MM.1S (cell line): ENCODE results near the gene SLC24A3.

Source experiments
- DNase-seq: peaks from one replicate; pipeline ENCODE4 v3.0.0-alpha.2; 2015
- H2AFZ ChIP-seq: fragments of 300-600 bp; sonication (generic); 2 replicates; pipeline ENCODE4 v1.6.0; 2016; ENCODE audit warnings: antibody characterized with exemption, low read length
- H3F3A ChIP-seq: fragments of 300-600 bp; sonication (generic); 2 replicates; pipeline ENCODE4 v1.6.1; 2016; ENCODE audit warnings: mild to moderate bottlenecking, antibody characterized with exemption, low read length, moderate library complexity, mixed read lengths; ENCODE audit not compliant: insufficient read depth
- H3K27ac ChIP-seq: fragments of 300-600 bp; sonication (generic); 2 replicates; pipeline ENCODE4 v1.5.1; 2016; ENCODE audit warnings: mild to moderate bottlenecking, low read length
- H3K27me3 ChIP-seq: fragments of 300-600 bp; sonication (generic); replicated peaks from 2 replicates; pipeline ENCODE4 v1.6.0; 2016; ENCODE audit warnings: low read length; ENCODE audit not compliant: insufficient read depth
- H3K36me3 ChIP-seq: fragments of 300-600 bp; sonication (generic); replicated peaks from 2 replicates; pipeline ENCODE4 v1.6.1; 2016; ENCODE audit warnings: mild to moderate bottlenecking, low read length, mixed read lengths; ENCODE audit not compliant: insufficient read depth
- H3K4me1 ChIP-seq: fragments of 300-600 bp; sonication (generic); 2 replicates; pipeline ENCODE4 v1.6.1; 2016; ENCODE audit warnings: low read length, mixed read lengths
- H3K4me2 ChIP-seq: fragments of 300-600 bp; sonication (generic); 2 replicates; pipeline ENCODE4 v1.6.0; 2016; ENCODE audit warnings: low read depth, low read length
- H3K4me3 ChIP-seq: fragments of 300-600 bp; sonication (generic); 2 replicates; pipeline ENCODE4 v1.5.1; 2016; ENCODE audit warnings: low read length, mixed read lengths
- H3K79me2 ChIP-seq: fragments of 300-600 bp; sonication (generic); 2 replicates; pipeline ENCODE4 v1.6.1; 2016; ENCODE audit warnings: mixed run types, low read length, mixed read lengths
- H3K9ac ChIP-seq: fragments of 300-600 bp; sonication (generic); 2 replicates; pipeline ENCODE4 v1.6.1; 2016; ENCODE audit warnings: low read length, mixed read lengths
- H3K9me2 ChIP-seq: fragments of 300-600 bp; sonication (generic); replicated peaks from 2 replicates; pipeline ENCODE4 v1.6.1; 2016; ENCODE audit warnings: mild to moderate bottlenecking, low read length, mixed read lengths; ENCODE audit not compliant: insufficient read depth
- H3K9me3 ChIP-seq: fragments of 300-600 bp; sonication (generic); replicated peaks from 2 replicates; pipeline ENCODE4 v1.6.1; 2016; ENCODE audit warnings: mild to moderate bottlenecking, low read length, mixed read lengths; ENCODE audit not compliant: insufficient read depth
- H4K20me1 ChIP-seq: fragments of 300-600 bp; sonication (generic); 2 replicates; pipeline ENCODE4 v1.6.1; 2016; ENCODE audit warnings: mild to moderate bottlenecking, low read length, moderate library complexity, mixed read lengths; ENCODE audit not compliant: insufficient read depth
- EZH2 ChIP-seq: fragments of 300-600 bp; sonication (generic); optimal IDR thresholded peaks from 2 replicates; pipeline ENCODE3; 2017; ENCODE audit warnings: low read depth, mild to moderate bottlenecking, antibody characterized with exemption, low read length, mixed read lengths
- EZH2phosphoT487 ChIP-seq: fragments of 300-600 bp; sonication (generic); IDR thresholded peaks from 2 replicates; pipeline ENCODE4 v1.6.1; 2018; ENCODE audit warnings: antibody characterized with exemption, low read length
- TF ChIP-seq, protein P1 (sequence below): fragments of 300-600 bp; sonication (generic); IDR thresholded peaks from 2 replicates; pipeline ENCODE4 v1.5.1; 2016; ENCODE audit warnings: antibody characterized with exemption, low read length, mixed read lengths

The SLC24A3 gene

DNA sequence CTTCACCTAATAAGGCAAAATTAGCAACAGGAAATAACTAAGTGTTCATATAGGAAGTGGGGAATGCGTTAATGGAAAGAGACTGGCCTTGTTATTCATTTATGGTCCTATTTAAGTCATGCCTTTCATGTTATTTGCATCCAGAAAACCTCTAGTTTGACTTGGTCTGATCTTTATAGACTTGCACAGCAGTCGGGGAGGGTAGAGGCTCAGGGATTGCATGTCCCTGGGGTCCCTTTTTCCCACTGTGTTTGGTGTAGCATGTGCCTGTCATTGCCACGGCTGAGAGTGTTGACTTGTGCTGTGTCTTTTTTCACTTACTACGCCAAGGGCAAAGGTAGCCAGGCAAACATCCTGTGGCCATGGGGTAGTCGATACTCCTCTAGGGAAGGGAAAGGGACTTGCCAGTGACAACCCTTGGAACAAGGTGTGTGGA, 440.2 kb downstream of the SLC24A3 start:
- Histone ChIP-seq H3K9me3 (no peaks in the 10 kb centered on the region), H3K27me3 (no peaks in the 10 kb centered on the region), H3K27ac (no peak overlapping the region), H3K4me3 (no peak overlapping the region), H3K36me3 (no peaks in the 10 kb centered on the region), H2AFZ (0 out of 2 replicates have a peak overlapping the region, but pooled peaks have one; percentile 18), H3K4me2 (no peak overlapping the region), H3K9me2 (no peaks in the 10 kb centered on the region), H3K9ac (no peak overlapping the region), H3K4me1 (peaks cover 18% of the 10 kb centered on the region), H3F3A (no peaks in the 10 kb centered on the region), H3K79me2 (no peaks in the 10 kb centered on the region), H4K20me1 (no peaks in the 10 kb centered on the region)
- no peak for DNase-seq
- TF ChIP-seq EZH2 (no peak), EZH2phosphoT487 (no peak)
- TF ChIP-seq, protein P1, sequence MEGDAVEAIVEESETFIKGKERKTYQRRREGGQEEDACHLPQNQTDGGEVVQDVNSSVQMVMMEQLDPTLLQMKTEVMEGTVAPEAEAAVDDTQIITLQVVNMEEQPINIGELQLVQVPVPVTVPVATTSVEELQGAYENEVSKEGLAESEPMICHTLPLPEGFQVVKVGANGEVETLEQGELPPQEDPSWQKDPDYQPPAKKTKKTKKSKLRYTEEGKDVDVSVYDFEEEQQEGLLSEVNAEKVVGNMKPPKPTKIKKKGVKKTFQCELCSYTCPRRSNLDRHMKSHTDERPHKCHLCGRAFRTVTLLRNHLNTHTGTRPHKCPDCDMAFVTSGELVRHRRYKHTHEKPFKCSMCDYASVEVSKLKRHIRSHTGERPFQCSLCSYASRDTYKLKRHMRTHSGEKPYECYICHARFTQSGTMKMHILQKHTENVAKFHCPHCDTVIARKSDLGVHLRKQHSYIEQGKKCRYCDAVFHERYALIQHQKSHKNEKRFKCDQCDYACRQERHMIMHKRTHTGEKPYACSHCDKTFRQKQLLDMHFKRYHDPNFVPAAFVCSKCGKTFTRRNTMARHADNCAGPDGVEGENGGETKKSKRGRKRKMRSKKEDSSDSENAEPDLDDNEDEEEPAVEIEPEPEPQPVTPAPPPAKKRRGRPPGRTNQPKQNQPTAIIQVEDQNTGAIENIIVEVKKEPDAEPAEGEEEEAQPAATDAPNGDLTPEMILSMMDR, result no peak

- no peaks in the 10 kb centered on the region for H3K27me3 ChIP-seq
- H4K20me1 ChIP-seq, result no peaks in the 10 kb centered on the region
- H3K4me1 ChIP-seq, result peaks cover 24% of the 10 kb centered on the region
- no peak overlapping the region for H2AFZ ChIP-seq
- H3K36me3 ChIP-seq, result no peaks in the 10 kb centered on the region
- H3K9me2 ChIP-seq, result no peaks in the 10 kb centered on the region
- H3K9me3 ChIP-seq, result no peaks in the 10 kb centered on the region
- DNase-seq, result no peak
- no peak overlapping the region for H3K4me3 ChIP-seq
- no peaks in the 10 kb centered on the region for H3K79me2 ChIP-seq
- H3K27ac ChIP-seq, result no peak overlapping the region
- no peak overlapping the region for H3K9ac ChIP-seq
- H3F3A ChIP-seq, result no peaks in the 10 kb centered on the region
- TF ChIP-seq EZH2 (no peak), EZH2phosphoT487 (no peak)
- TF ChIP-seq, protein P1, result no peak
- H3K4me2 ChIP-seq, result no peak overlapping the region
Observed at GRCh38 chr20:19653327-19653726, 440.9 kb downstream of the SLC24A3 start.

- Histone ChIP-seq H3F3A (no peaks in the 10 kb centered on the region), H3K4me1 (peaks cover 20% of the 10 kb centered on the region), H3K36me3 (no peaks in the 10 kb centered on the region), H4K20me1 (no peaks in the 10 kb centered on the region), H3K4me2 (no peak overlapping the region), H3K27ac (no peak overlapping the region), H2AFZ (no peak overlapping the region), H3K9me3 (no peaks in the 10 kb centered on the region), H3K9ac (no peak overlapping the region), H3K79me2 (no peaks in the 10 kb centered on the region), H3K9me2 (no peaks in the 10 kb centered on the region), H3K27me3 (no peaks in the 10 kb centered on the region), H3K4me3 (no peak overlapping the region)
- no peak for DNase-seq
- no peak for TF ChIP-seq EZH2
Observed at GRCh38 chr20:19654921-19655320, 442.5 kb downstream of the SLC24A3 start.

GRCh38 chr20:19658137-19658536, 445.7 kb downstream of the SLC24A3 start:
- TF ChIP-seq, protein P1, result no peak
- TF ChIP-seq EZH2phosphoT487 (no peak), EZH2 (no peak)
- Histone ChIP-seq H3K79me2 (no peaks in the 10 kb centered on the region), H3K9me3 (no peaks in the 10 kb centered on the region), H3K4me1 (peaks cover 13% of the 10 kb centered on the region), H3K36me3 (no peaks in the 10 kb centered on the region), H3K9ac (peak overlapping the region; percentile 18; the same call in 1 of the 2 replicates), H3K4me3 (peak overlapping the region; percentile 50), H3K27me3 (no peaks in the 10 kb centered on the region), H4K20me1 (no peaks in the 10 kb centered on the region), H3F3A (no peaks in the 10 kb centered on the region), H3K9me2 (no peaks in the 10 kb centered on the region), H3K4me2 (peak overlapping the region; percentile 68), H2AFZ (peak overlapping the region; percentile 97), H3K27ac (peak overlapping the region; percentile 44; the same call in 1 of the 2 replicates)
- DNase-seq, result peak; percentile 82
